NT2/D1 (cell line): ENCODE results near the gene BRME1.

ENCODE experiments used
- SUZ12 ChIP-seq: IDR thresholded peaks from 2 replicates; pipeline ENCODE4 v1.6.1; 2011; ENCODE audit not compliant: insufficient read length, insufficient read depth; ENCODE audit errors: extremely low read depth
- YY1 ChIP-seq: IDR thresholded peaks from 2 replicates; pipeline ENCODE4 v1.6.1; 2011; ENCODE audit not compliant: insufficient read length, insufficient read depth
- ZNF274 ChIP-seq: IDR thresholded peaks from 2 replicates; pipeline ENCODE4 v1.6.1; 2011; ENCODE audit warnings: mild to moderate bottlenecking, low read depth, low read length

GRCh38 chr19:13938301-13939064, 32.6 kb upstream of the BRME1 start, which contains the start of gene PODNL1:
- TF ChIP-seq SUZ12 (no peak), ZNF274 (no peak), YY1 (no peak)
